SJSA1 (cell line): ENCODE results near the gene PTPRD. TPM values are rescaled to one million over a fixed set of nuclear protein-coding genes. Genes with fewer than 3 reads are reported as not detected.
"Not testable (repeated sequence)": the region's sequence is repeated elsewhere in the genome, so short reads cannot be mapped to it uniquely, and the experiment has no call there.

Experiments
- DNase-seq, 2 experiments: peaks; one replicate each; pipeline ENCODE4 v3.0.0-alpha.2; 2015 to 2020; ENCODE audit warnings: low spot score in 2 of 2, low read depth in 1 of 2
- H3K27ac ChIP-seq: fragments of 250-450 bp; sonication (Bioruptor Pico); 2 replicates; pipeline ENCODE4 v1.5.1; 2020; ENCODE audit warnings: mild to moderate bottlenecking, moderate library complexity
- H3K27me3 ChIP-seq: fragments of 250-450 bp; sonication (Bioruptor Pico); replicated peaks from 2 replicates; pipeline ENCODE4 v1.5.1; 2020; ENCODE audit warnings: mild to moderate bottlenecking, moderate library complexity
- H3K36me3 ChIP-seq: fragments of 250-450 bp; sonication (Bioruptor Pico); 2 replicates; pipeline ENCODE4 v1.5.1; 2020; ENCODE audit warnings: mild to moderate bottlenecking
- H3K4me1 ChIP-seq: fragments of 250-450 bp; sonication (Bioruptor Pico); replicated peaks from 2 replicates; pipeline ENCODE4 v1.6.1; 2021; ENCODE audit warnings: mild to moderate bottlenecking
- H3K4me3 ChIP-seq: fragments of 250-450 bp; sonication (Bioruptor Pico); 2 replicates; pipeline ENCODE4 v1.5.1; 2020; ENCODE audit warnings: mild to moderate bottlenecking
- H3K9me3 ChIP-seq: fragments of 250-450 bp; sonication (Bioruptor Pico); replicated peaks from 2 replicates; pipeline ENCODE4 v1.5.1; 2020; ENCODE audit warnings: mild to moderate bottlenecking
- total RNA-seq: library from RNA; depleted of rRNA; stranded (reverse); fragments of >200 nt; shearing (Covaris generic); gene quantifications from 2 replicates; pipeline ENCODE4 v1.2.3, GENCODE V29; 2014

PTPRD gene
- total RNA-seq, 1 experiment from 2014 or later = not detected

DNA sequence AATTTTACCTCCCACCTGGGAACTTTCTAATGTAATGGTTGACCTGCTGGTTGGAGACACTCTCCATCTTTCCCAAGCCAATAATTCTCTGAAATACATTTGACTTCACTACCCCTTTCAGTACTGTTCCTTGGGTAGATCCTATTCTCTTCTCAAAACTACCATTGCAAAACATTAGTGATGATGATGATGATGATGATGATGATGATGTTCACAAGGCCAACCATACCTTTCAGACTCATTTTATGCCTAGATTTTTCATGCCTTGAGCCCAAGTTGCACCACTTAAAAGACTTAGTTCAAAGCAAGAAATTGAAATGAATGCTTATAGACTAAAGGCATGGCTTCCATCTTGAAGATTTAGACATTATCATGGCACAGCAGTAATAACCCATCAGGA lies 1672.2 kb downstream of the PTPRD start:
- Histone ChIP-seq H3K27me3 (no peaks in the 10 kb centered on the region), H3K4me1 (no peaks in the 10 kb centered on the region), H3K27ac (no peak overlapping the region), H3K9me3 (no peaks in the 10 kb centered on the region), H3K36me3 (no peaks in the 10 kb centered on the region), H3K4me3 (no peak overlapping the region)
- no peak for DNase-seq

DNA sequence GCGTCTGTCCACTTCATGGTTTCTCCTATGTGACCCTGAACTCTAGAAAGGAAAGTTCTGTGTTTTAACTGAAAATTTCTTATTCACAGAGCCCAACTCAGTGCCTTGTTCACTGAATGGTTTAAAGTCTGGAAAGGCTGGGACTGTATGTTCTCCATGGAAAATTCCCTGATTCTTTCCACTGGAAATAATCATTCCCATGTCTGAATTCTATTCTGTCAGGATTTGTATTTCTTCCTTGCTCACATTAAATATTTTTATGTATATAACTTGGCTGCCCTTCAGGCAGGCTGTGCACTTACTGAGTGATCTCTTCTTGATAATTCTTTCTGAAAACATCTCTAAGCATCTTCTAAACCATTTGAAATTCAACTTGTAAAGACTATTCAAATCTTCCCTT lies 1686.3 kb downstream of the PTPRD start:
- H3K4me1 ChIP-seq = no peaks in the 10 kb centered on the region
- no peak overlapping the region for H3K4me3 ChIP-seq
- no peaks in the 10 kb centered on the region for H3K27me3 ChIP-seq
- H3K9me3 ChIP-seq = no peaks in the 10 kb centered on the region
- no peak for DNase-seq
- H3K27ac ChIP-seq = no peak overlapping the region
- no peaks in the 10 kb centered on the region for H3K36me3 ChIP-seq

DNA sequence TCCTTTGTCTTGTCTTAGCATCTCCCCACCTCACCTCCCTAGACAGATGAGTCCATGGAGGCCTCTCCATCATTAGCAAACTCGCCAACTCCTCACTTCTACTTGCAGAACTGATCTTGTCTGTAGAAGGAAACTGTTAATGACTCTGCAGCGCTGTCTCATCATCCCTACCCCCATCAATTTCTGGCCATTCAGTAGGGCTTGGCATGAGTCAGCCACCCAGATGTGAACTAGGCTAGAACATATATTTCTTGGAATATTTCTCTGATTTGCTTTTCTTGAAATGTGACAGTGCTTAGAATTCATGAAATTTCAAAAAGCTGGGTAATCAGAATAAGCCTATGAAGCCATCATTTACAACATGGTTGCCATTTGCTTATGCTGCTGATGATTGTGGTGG lies 1688.2 kb downstream of the PTPRD start:
- H3K9me3 ChIP-seq = no peaks in the 10 kb centered on the region
- no peak overlapping the region for H3K4me3 ChIP-seq
- no peaks in the 10 kb centered on the region for H3K27me3 ChIP-seq
- H3K36me3 ChIP-seq = no peaks in the 10 kb centered on the region
- DNase-seq = no peak
- H3K27ac ChIP-seq = no peak overlapping the region
- H3K4me1 ChIP-seq = no peaks in the 10 kb centered on the region

DNA sequence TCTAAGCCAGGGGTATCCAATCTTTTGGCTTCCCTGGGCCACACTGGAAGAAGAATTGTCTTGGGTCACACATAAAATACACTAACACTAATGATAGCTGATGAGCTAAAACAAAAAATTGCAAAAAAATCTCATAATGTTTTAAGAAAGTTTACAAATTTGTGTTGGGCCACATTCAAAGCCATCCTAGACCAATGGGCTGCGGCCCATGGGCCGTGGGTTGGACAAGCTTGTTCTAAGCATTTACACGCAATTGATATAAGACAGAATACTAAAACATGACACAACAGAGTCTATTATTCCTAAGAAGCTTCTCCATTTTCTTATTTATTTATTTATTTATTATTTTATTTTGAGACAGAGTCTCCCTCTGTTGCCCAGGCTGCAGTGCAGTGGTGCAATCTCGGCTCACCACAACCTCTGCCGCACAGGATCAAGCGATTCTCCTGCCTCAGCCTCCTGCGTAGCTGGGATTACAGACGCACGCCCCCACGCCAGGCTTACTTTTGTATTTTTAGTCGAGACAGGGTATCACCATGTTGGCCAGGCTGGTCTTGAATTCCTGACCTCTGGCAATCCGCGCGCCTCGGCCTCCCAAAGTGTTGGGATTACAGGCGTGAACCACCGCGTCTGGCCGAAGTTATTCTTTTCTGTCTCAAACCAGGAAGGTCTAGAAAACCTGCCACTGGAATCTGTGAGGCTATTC lies 1692.2 kb downstream of the PTPRD start:
- not testable (repeated sequence) for H3K36me3 ChIP-seq, H3K4me3 ChIP-seq, H3K4me1 ChIP-seq, H3K27me3 ChIP-seq, DNase-seq, H3K27ac ChIP-seq, H3K9me3 ChIP-seq

DNA sequence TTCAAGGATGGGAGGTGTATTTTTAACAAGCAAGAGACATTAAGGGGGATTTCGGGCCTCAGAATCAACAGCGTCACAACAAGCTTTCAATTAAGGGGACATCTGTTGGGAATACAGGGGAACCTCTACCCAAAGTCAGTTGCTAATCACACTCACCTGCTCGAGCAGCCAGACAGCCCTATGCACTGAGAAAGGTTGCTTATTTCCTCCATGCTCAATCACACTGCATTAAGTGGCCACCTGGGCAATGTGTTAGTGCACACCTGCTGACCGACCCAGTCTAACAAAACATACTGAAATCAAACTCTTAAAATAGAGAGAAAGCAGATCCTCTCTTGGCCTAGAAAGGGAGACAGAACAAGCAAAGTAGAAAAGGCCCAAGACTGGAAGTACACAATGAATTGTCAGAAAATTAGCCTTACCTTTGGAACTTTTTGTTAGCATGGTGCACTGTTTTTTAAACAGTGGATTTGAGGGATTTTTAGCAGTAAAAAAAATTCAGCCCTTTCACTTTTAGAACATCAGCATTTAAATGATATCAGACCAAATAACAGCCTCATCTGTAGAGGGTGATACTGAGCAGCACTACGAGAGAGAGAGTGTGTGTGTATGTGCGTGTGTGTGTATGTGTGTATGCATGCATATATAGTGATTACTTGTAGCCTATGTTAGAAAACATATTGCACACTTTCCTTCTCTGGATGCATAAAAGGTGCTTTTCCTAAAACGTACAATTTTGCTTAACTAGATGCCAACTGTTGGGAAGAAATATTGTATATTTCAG lies 1694.7 kb downstream of the PTPRD start:
- no peak for DNase-seq

DNA sequence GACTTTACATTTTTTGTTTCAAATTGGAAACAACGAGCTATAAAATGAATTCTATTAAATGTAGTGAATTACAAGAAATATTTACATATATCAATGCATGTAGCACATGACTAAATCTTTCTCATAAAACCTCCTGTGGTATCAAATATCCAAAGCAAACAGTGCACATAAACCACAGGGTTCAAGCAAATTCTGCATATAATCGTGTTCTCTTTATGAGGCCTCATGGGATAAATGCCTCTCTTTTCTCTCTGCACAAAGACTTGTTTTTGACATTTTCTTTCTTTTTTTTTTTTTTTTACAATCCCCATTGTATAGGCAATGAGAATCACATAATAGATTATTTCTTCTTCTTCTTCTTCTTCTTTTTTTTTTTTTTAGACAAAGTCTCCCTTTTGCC lies 1696.0 kb downstream of the PTPRD start:
- H3K27ac ChIP-seq = no peak overlapping the region
- no peaks in the 10 kb centered on the region for H3K36me3 ChIP-seq
- no peaks in the 10 kb centered on the region for H3K4me1 ChIP-seq
- no peak for DNase-seq
- H3K4me3 ChIP-seq = no peak overlapping the region
- H3K27me3 ChIP-seq = no peaks in the 10 kb centered on the region
- H3K9me3 ChIP-seq = no peaks in the 10 kb centered on the region

More for the DNA sequence above, 1694.7 kb downstream of the PTPRD start:
- no peak overlapping the region for H3K27ac ChIP-seq
- no peaks in the 10 kb centered on the region for H3K36me3 ChIP-seq
- no peaks in the 10 kb centered on the region for H3K9me3 ChIP-seq
- no peak overlapping the region for H3K4me3 ChIP-seq
- no peaks in the 10 kb centered on the region for H3K27me3 ChIP-seq
- no peaks in the 10 kb centered on the region for H3K4me1 ChIP-seq

DNA sequence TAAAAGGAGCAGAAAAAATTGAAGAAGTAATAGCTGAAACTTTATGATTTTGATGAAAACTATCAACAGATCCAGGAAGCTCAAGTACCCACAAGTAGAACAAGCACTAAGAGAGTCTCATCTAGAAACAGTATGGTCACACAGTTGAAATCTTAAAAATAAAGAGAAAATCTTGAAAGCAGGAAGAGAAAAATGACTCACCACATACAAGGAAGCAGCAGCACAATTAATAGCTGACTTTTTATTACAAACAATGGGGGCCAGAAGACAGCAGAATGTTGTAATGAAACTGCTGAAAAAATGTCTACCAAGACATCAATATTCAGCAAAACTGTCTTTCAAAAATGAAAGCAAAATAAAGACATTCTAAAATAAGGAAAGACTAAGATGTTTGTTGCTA lies 1704.9 kb downstream of the PTPRD start:
- Histone ChIP-seq H3K4me1 (no peaks in the 10 kb centered on the region), H3K4me3 (no peak overlapping the region), H3K9me3 (no peaks in the 10 kb centered on the region), H3K27ac (no peak overlapping the region), H3K36me3 (no peaks in the 10 kb centered on the region), H3K27me3 (no peaks in the 10 kb centered on the region)
- DNase-seq = no peak

DNA sequence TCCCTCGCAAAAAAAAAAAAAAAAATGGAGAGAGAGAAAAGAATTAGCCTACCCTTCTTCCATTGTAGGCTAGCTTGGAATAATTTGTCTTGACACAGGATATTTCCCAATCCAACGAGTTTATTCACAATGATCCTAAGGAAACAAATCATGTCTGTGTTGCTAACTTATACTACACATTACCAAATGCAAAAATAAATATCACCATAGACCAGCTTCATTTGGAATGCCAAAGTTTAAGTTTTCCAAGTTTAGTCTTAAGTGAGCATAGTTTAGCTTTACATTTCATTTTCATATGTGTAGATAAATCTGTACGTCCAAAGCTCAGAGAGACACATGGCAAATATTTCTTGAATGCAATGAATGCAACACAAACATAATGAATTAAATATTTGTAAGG lies 1707.1 kb downstream of the PTPRD start:
- Histone ChIP-seq H3K4me3 (no peak overlapping the region), H3K27ac (no peak overlapping the region), H3K36me3 (no peaks in the 10 kb centered on the region), H3K4me1 (no peaks in the 10 kb centered on the region), H3K27me3 (no peaks in the 10 kb centered on the region), H3K9me3 (no peaks in the 10 kb centered on the region)
- DNase-seq = no peak

DNA sequence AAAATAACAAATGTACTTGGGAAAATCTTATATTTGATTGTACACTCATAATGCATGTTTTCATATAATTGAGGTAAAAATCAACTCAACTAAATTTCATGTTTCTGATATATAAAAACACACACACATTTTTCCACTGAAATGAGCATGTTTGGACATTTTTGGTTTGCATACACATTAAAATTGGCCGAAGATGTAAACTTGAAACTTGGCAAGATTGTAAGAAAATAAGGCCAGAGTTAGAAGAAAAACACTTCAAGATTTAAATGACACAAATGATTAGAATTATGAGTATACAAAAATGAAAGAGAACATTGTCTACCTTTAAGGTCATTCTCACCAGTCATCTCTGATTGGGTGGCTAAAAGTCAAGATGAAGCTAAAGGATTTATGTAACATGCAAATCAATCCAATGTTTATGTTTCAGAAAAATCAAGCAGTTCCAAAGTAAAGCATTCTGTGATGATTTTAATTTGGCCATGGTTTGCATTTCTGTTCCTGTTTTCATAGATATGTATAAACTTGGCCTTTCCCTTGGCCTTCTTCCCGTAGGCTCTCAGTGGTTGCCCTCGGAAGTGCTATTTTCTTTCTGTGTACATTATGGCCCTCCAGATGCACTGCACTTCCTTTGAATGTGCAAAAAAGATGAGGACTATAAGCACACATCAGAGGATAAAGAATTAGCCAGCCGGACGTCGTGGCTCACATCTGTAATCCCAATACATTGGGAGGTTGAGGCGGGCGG lies 1707.9 kb downstream of the PTPRD start:
- H3K4me3 ChIP-seq = no peak overlapping the region
- no peaks in the 10 kb centered on the region for H3K36me3 ChIP-seq
- no peak overlapping the region for H3K27ac ChIP-seq
- no peaks in the 10 kb centered on the region for H3K27me3 ChIP-seq
- no peaks in the 10 kb centered on the region for H3K9me3 ChIP-seq
- DNase-seq = no peak
- no peaks in the 10 kb centered on the region for H3K4me1 ChIP-seq

DNA sequence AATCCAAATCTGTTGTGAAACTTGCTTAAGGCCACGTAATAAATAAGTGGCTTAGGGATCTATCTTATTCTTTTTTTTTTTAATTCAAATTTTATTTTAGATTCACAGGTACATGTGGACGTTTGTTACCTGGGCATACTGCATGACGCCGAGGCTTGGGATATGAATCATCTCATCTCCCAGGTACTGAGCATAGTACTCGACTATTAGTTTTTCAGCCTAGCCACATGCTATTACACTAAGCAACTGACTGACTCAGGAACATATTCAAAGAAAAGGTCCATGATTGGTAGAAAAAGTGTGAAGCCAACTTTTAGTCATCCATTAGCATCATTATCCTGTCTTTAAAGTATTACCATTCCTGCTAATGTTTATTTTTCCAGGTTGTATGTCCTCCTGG lies 1709.7 kb downstream of the PTPRD start:
- Histone ChIP-seq H3K4me3 (no peak overlapping the region), H3K36me3 (no peaks in the 10 kb centered on the region), H3K4me1 (no peaks in the 10 kb centered on the region), H3K27ac (no peak overlapping the region), H3K27me3 (no peaks in the 10 kb centered on the region), H3K9me3 (no peaks in the 10 kb centered on the region)
- no peak for DNase-seq

DNA sequence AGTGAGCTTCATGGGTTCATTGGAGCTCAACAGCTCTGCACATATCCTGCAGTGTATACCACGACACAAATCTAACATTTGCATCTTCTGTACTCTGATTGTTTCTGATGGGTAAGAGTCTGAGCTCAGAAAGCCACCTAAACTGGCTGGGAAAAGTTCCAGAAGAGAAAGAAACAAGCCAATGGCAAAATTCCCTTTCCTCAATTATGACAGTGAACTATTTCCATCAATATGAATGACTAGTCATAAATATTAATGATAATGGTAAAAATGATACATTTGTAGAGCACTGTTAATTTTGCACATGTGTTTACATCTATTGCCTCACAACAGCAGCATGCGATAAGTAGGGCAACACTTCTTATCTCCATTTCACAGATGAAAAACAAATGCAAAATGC lies 1711.7 kb downstream of the PTPRD start:
- Histone ChIP-seq H3K9me3 (no peaks in the 10 kb centered on the region), H3K27ac (no peak overlapping the region), H3K4me1 (no peaks in the 10 kb centered on the region), H3K27me3 (no peaks in the 10 kb centered on the region), H3K4me3 (no peak overlapping the region), H3K36me3 (no peaks in the 10 kb centered on the region)
- DNase-seq = no peak

DNA sequence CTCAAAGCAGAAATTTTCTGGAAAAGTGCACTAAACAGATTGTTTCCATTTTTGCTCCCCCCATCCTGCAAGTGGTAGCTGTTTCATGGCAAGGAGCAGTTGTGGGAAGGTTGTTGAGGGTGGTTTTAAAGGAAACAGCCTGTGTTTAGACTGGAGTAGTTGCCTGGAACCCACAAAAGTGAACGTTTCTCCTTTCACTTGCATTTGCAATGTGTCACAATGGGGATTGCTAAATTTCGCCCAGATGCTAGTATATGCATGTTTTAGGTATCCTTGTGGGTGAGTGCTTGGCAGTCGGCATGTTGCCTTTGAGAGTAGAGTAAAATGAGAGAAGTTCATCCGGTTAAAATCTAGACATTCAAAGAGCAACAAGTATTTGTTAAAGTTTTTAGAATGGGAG lies 1713.3 kb downstream of the PTPRD start:
- Histone ChIP-seq H3K9me3 (no peaks in the 10 kb centered on the region), H3K4me1 (no peaks in the 10 kb centered on the region), H3K27ac (no peak overlapping the region), H3K27me3 (no peaks in the 10 kb centered on the region), H3K36me3 (no peaks in the 10 kb centered on the region), H3K4me3 (no peak overlapping the region)
- DNase-seq = no peak

DNA sequence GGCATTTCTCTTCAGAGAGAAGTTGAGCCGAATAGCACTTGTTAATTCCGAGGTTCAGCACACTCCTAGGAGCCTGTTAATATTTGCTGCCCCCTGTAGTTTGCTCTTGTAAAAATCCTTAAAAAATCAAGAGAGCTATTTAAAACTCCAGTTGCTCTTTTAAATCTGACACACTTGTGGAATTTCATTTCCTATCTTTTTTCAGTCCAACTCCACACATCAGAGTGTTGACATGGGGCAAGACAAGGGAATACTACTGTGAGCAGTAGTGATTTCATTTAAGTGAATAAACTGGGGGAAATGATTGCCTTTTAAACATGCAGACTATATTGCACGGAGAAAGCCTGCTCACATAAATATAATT lies 1717.0 kb downstream of the PTPRD start:
- no peak for DNase-seq
- Histone ChIP-seq H3K27ac (no peak overlapping the region), H3K9me3 (no peaks in the 10 kb centered on the region), H3K4me1 (no peaks in the 10 kb centered on the region), H3K27me3 (no peaks in the 10 kb centered on the region), H3K4me3 (no peak overlapping the region), H3K36me3 (no peaks in the 10 kb centered on the region)
